ENCODE results near the gene CECR2.

DNA sequence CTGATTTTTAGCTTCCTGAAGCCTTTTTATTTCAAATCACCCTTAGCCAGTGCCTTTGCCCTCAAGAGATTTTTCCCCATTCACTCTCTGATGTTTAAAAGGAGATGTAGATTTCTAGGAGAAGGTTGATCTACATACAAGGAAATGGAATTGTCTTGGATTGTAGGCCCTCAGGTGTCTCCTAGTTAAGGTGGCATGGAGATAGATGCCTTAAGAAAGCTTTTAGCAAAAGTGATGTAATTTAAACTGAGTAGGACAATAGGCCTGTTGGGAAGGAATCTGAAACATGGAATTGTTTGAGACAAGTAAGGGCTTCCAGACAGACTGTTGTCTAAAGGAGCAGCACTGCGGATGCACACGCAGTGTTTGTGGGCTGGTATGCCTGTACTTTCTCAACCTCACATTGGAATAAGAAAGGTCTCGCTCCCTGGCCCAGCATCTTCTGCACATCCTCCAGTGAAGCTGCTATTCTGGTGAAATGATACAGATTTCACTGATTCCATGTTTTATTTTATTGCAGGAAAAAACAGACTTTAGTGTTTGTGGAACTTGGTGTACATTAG is 124.2 kb downstream of the CECR2 start:
- TF ChIP-seq, protein P1, sequence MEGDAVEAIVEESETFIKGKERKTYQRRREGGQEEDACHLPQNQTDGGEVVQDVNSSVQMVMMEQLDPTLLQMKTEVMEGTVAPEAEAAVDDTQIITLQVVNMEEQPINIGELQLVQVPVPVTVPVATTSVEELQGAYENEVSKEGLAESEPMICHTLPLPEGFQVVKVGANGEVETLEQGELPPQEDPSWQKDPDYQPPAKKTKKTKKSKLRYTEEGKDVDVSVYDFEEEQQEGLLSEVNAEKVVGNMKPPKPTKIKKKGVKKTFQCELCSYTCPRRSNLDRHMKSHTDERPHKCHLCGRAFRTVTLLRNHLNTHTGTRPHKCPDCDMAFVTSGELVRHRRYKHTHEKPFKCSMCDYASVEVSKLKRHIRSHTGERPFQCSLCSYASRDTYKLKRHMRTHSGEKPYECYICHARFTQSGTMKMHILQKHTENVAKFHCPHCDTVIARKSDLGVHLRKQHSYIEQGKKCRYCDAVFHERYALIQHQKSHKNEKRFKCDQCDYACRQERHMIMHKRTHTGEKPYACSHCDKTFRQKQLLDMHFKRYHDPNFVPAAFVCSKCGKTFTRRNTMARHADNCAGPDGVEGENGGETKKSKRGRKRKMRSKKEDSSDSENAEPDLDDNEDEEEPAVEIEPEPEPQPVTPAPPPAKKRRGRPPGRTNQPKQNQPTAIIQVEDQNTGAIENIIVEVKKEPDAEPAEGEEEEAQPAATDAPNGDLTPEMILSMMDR (IDR thresholded peaks at IDR 0.05; ENCODE audit: low read length) = no peak
- TF ChIP-seq EZH2phosphoT487 (IDR thresholded peaks at IDR 0.05; ENCODE audit: low read length) (no peak), EZH2 (optimal IDR thresholded peaks at IDR 0.05; ENCODE audit: low read depth, low read length) (no peak)
